ENCODE measurements around the gene IDH2. TPM values are rescaled to one million over a fixed set of nuclear protein-coding genes. Genes with fewer than 3 reads are reported as not detected.

Gene IDH2
- total RNA-seq, 1 experiment from 2014 or later: 48.1 TPM

DNA sequence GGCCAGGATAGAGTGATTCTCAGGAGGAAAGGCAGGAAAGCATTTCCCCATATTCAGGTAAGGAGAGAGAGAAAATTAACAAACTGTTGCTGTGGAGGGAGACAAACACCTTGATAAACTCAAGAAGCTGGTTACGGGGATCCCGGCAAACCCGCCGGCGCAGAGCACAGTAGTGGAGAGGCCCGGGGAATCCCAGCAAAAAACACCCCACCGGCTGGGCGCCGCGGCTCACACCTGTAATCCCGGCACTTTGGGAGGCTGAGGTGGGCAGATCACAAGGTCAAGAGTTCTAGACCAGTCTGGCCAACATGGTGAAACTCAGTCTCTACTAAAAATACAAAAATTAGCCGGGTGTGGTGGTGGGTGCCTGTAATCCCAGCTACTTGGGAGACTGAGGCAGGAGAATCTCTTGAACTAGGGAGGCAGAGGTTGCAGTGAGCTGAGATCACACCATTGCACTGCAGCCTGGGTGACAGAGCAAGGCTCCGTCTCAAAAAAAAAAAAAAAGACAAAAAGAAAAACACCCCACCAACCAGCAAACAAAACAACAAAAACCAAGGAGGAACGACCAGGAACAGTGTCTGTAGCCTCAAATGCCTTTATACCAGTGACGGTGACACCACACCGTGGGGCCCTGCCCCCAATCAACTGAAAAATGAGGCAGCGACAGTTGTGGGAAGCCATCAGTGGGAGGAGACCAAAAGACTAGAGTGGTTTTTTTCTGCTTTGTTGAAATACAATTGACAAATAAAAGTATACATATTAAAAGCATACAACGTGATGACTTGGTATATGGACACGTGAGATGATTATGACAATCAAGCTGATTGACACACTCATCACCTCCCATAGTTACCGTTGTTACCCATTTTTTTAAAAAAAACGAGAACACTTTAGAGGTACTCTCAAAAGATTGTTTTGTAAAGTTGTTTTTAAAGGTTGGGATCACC is 40.2 kb upstream of the IDH2 start:
- intact Hi-C loops (cut with micrococcal nuclease): loop anchor here (1.0 to 10.0 kb wide), 2 partner anchors 79 to 342 kb away; no protein-coding TSS in a partner anchor
- BruUV-seq (replicated peaks): no TSS peak
- H3K36me3 ChIP-seq (ENCODE audit: control insufficient read depth in 1 of 2, insufficient read depth in 2 of 2, low read length in 2 of 2): no peaks in the 10 kb centered on the region

More for the DNA sequence above, 40.2 kb upstream of the IDH2 start:
- peak overlapping the region; percentile 43 for H3K4me2 ChIP-seq (ENCODE audit: low read length)
- CTCF ChIA-PET: interaction anchor here (1.0 to 2.7 kb wide), 11 partner anchors 9 to 340 kb away, joined by 3 to 19 read pairs (median 4); partner anchors contain the start of genes CIB1 and GDPGP1
- ATAC-seq: peak; percentile 59
- peaks cover 0 to 7% of the 10 kb centered on the region in 2 experiments; a peak in 3 of 4 replicates for H3K4me1 ChIP-seq (ENCODE audit: control insufficient read depth in 1 of 2, insufficient read depth in 2 of 2, low read length in 2 of 2)
- H3K27ac ChIP-seq (ENCODE audit: low read depth, low read length): no peak overlapping the region
- no peak overlapping the region for H3K4me3 ChIP-seq (replicated peaks in 1 of 2; ENCODE audit: low read depth in 1 of 2, low read length in 2 of 2)
- RAD21 ChIA-PET (ENCODE audit: low non-redundant PET in 1 of 2, low total read pairs in 2 of 2, uncharacterized antibody in 2 of 2, unreplicated experiment in 2 of 2): interaction anchor here (1.0 to 1.4 kb wide), 3 partner anchors 79 to 151 kb away, joined by 3 to 6 read pairs (median 3); no protein-coding TSS in a partner anchor
- no peaks in the 10 kb centered on the region for H3K27me3 ChIP-seq (ENCODE audit: insufficient read depth, low read length)
- TF ChIP-seq, protein P1, sequence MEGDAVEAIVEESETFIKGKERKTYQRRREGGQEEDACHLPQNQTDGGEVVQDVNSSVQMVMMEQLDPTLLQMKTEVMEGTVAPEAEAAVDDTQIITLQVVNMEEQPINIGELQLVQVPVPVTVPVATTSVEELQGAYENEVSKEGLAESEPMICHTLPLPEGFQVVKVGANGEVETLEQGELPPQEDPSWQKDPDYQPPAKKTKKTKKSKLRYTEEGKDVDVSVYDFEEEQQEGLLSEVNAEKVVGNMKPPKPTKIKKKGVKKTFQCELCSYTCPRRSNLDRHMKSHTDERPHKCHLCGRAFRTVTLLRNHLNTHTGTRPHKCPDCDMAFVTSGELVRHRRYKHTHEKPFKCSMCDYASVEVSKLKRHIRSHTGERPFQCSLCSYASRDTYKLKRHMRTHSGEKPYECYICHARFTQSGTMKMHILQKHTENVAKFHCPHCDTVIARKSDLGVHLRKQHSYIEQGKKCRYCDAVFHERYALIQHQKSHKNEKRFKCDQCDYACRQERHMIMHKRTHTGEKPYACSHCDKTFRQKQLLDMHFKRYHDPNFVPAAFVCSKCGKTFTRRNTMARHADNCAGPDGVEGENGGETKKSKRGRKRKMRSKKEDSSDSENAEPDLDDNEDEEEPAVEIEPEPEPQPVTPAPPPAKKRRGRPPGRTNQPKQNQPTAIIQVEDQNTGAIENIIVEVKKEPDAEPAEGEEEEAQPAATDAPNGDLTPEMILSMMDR (IDR thresholded peaks at IDR 0.05 in 2 of 3, conservative IDR thresholded peaks at IDR 0.05 in 1 of 3; ENCODE audit: borderline replicate concordance in 1 of 3, insufficient read depth in 1 of 3, low read depth in 2 of 3, low read length in 2 of 3): no peak
- TF ChIP-seq EZH2phosphoT487 (IDR thresholded peaks at IDR 0.05; ENCODE audit: borderline replicate concordance) (no peak), POLR2AphosphoS5 (IDR thresholded peaks at IDR 0.05; ENCODE audit: low read depth, low read length) (no peak), POLR2A (IDR thresholded peaks at IDR 0.05; ENCODE audit: borderline replicate concordance, extremely low read depth, insufficient read depth, insufficient read length) (no peak), ELF1 (IDR thresholded peaks at IDR 0.05; ENCODE audit: borderline replicate concordance, low read depth) (no peak), EZH2 (IDR thresholded peaks at IDR 0.05) (no peak), YY1 (IDR thresholded peaks at IDR 0.05; ENCODE audit: extremely low read depth, insufficient replicate concordance, low read depth, low read length) (no peak), CBX3 (IDR thresholded peaks at IDR 0.05; ENCODE audit: low read depth) (no peak), ZFX (IDR thresholded peaks at IDR 0.05) (no peak), FOSL1 (IDR thresholded peaks at IDR 0.05; ENCODE audit: low read depth) (no peak), SP1 (IDR thresholded peaks at IDR 0.05; ENCODE audit: low read depth) (no peak), ZNF274 (IDR thresholded peaks at IDR 0.05; ENCODE audit: low read depth, low read length) (no peak), JUND (IDR thresholded peaks at IDR 0.05) (no peak), CEBPB (IDR thresholded peaks at IDR 0.05; ENCODE audit: low read depth) (no peak), EGR1 (IDR thresholded peaks at IDR 0.05; ENCODE audit: low read depth) (no peak), RAD21 (IDR thresholded peaks at IDR 0.05; ENCODE audit: low read depth) (no peak), SRF (IDR thresholded peaks at IDR 0.05; ENCODE audit: low read depth) (no peak)
- TF ChIP-seq, protein P2, sequence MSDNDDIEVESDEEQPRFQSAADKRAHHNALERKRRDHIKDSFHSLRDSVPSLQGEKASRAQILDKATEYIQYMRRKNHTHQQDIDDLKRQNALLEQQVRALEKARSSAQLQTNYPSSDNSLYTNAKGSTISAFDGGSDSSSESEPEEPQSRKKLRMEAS (IDR thresholded peaks at IDR 0.05): no peak
- TF ChIP-seq, protein P3, sequence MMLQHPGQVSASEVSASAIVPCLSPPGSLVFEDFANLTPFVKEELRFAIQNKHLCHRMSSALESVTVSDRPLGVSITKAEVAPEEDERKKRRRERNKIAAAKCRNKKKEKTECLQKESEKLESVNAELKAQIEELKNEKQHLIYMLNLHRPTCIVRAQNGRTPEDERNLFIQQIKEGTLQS (IDR thresholded peaks at IDR 0.05): no peak
- TF ChIP-seq, protein P4, sequence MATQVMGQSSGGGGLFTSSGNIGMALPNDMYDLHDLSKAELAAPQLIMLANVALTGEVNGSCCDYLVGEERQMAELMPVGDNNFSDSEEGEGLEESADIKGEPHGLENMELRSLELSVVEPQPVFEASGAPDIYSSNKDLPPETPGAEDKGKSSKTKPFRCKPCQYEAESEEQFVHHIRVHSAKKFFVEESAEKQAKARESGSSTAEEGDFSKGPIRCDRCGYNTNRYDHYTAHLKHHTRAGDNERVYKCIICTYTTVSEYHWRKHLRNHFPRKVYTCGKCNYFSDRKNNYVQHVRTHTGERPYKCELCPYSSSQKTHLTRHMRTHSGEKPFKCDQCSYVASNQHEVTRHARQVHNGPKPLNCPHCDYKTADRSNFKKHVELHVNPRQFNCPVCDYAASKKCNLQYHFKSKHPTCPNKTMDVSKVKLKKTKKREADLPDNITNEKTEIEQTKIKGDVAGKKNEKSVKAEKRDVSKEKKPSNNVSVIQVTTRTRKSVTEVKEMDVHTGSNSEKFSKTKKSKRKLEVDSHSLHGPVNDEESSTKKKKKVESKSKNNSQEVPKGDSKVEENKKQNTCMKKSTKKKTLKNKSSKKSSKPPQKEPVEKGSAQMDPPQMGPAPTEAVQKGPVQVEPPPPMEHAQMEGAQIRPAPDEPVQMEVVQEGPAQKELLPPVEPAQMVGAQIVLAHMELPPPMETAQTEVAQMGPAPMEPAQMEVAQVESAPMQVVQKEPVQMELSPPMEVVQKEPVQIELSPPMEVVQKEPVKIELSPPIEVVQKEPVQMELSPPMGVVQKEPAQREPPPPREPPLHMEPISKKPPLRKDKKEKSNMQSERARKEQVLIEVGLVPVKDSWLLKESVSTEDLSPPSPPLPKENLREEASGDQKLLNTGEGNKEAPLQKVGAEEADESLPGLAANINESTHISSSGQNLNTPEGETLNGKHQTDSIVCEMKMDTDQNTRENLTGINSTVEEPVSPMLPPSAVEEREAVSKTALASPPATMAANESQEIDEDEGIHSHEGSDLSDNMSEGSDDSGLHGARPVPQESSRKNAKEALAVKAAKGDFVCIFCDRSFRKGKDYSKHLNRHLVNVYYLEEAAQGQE (IDR thresholded peaks at IDR 0.05; ENCODE audit: low read depth): no peak
- H3K9me2 ChIP-seq (ENCODE audit: insufficient read depth): no peaks in the 10 kb centered on the region
- no peak for DNase-seq (ENCODE audit: low read depth, low spot score)
- no peaks in the 10 kb centered on the region for H4K20me1 ChIP-seq (ENCODE audit: insufficient read depth)
- no peaks in the 10 kb centered on the region for H3K79me2 ChIP-seq (ENCODE audit: insufficient read depth, low read length)
- no peaks in the 10 kb centered on the region for H3K9me3 ChIP-seq (ENCODE audit: control insufficient read depth in 1 of 2, insufficient read depth in 1 of 2, low read depth in 1 of 2, low read length in 2 of 2)
- POLR2A ChIA-PET: interaction anchor here (0.5 kb wide), 1 partner anchor 758 kb away, joined by 4 read pairs; no protein-coding TSS in a partner anchor
- H3K9ac ChIP-seq (ENCODE audit: low read length): no peak overlapping the region
- peak overlapping the region; percentile 48 for H2AFZ ChIP-seq (ENCODE audit: low read depth, low read length, poor library complexity, severe bottlenecking)
